CD14-positive monocyte (primary cell): ENCODE data around the gene KLHL8. TPM values are rescaled to one million over a fixed set of nuclear protein-coding genes. Genes with fewer than 3 reads are reported as not detected.

Experiments used
- DNase-seq, 3 donors: peaks; one replicate each; pipeline ENCODE4 v3.0.0-alpha.2; 2011 to 2022
- H2AFZ ChIP-seq: 2 replicates; pipeline ENCODE4 v1.6.0; 2012; ENCODE audit warnings: mild to moderate bottlenecking, low read depth, low read length, inconsistent platforms; ENCODE audit not compliant: insufficient read depth, poor library complexity, severe bottlenecking
- H3K27ac ChIP-seq, 2 donors: 1 replicate in 1 of 2; 2 replicates in 1 of 2; pipeline ENCODE4 v1.5.1; 2012 to 2013; ENCODE audit warnings: low read length in 2 of 2, control low read depth in 1 of 2, inconsistent platforms in 1 of 2, low read depth in 1 of 2, mild to moderate bottlenecking in 1 of 2
- H3K27me3 ChIP-seq, 2 donors: one replicate each; pipeline versions ENCODE4 v1.6.0 to v1.6.1; 2011 to 2013; ENCODE audit warnings: low read length in 2 of 2; ENCODE audit not compliant: control insufficient read depth in 2 of 2, insufficient read depth in 2 of 2
- H3K36me3 ChIP-seq, 2 donors: replicated peaks in 1 of 2; 1 replicate in 1 of 2; 2 replicates in 1 of 2; pipeline versions ENCODE4 v1.5.1 to v1.6.1; 2012 to 2013; ENCODE audit warnings: low read length in 2 of 2, control low read depth in 1 of 2, inconsistent platforms in 1 of 2, mild to moderate bottlenecking in 1 of 2; ENCODE audit not compliant: insufficient read depth in 2 of 2, control insufficient read depth in 1 of 2
- H3K4me1 ChIP-seq, 2 donors: 1 replicate in 1 of 2; 2 replicates in 1 of 2; pipeline versions ENCODE4 v1.5.1 to v1.6.1; 2012 to 2013; ENCODE audit warnings: low read length in 2 of 2, control low read depth in 1 of 2, inconsistent platforms in 1 of 2, mild to moderate bottlenecking in 1 of 2, moderate library complexity in 1 of 2; ENCODE audit not compliant: insufficient read depth in 2 of 2, control insufficient read depth in 1 of 2
- H3K4me2 ChIP-seq: replicated peaks from 2 replicates; pipeline ENCODE3; 2012; ENCODE audit warnings: low read length, moderate library complexity, mild to moderate bottlenecking; ENCODE audit not compliant: poor library complexity, severe bottlenecking; ENCODE audit errors: extremely low read depth
- H3K4me3 ChIP-seq, 3 experiments: fragments of 200-600 bp in 1 of 3; sonication (generic) in 1 of 3; replicated peaks in 1 of 3; 1 replicate in 2 of 3; 2 replicates in 1 of 3; pipeline ENCODE4 v1.5.1; 2011 to 2013; ENCODE audit warnings: low read length in 3 of 3, mild to moderate bottlenecking in 3 of 3, control low read depth in 2 of 3, low read depth in 2 of 3, inconsistent platforms in 1 of 3, moderate library complexity in 1 of 3
- H3K79me2 ChIP-seq: 2 replicates; pipeline ENCODE4 v1.6.0; 2012; ENCODE audit warnings: mild to moderate bottlenecking, control low read depth, inconsistent platforms, low read length, moderate library complexity; ENCODE audit not compliant: insufficient read depth
- H3K9ac ChIP-seq: 2 replicates; pipeline ENCODE4 v1.6.0; 2017; ENCODE audit warnings: low read length, mild to moderate bottlenecking; ENCODE audit not compliant: insufficient read depth, poor library complexity, severe bottlenecking
- H3K9me3 ChIP-seq, 2 donors: replicated peaks in 1 of 2; 1 replicate in 1 of 2; 2 replicates in 1 of 2; pipeline versions ENCODE4 v1.5.1 to v1.6.1; 2012 to 2013; ENCODE audit warnings: low read length in 2 of 2, control low read depth in 1 of 2; ENCODE audit not compliant: control insufficient read depth in 1 of 2, insufficient read depth in 1 of 2
- H4K20me1 ChIP-seq: 2 replicates; pipeline ENCODE4 v1.6.0; 2012; ENCODE audit warnings: mild to moderate bottlenecking, low read length, control low read depth, moderate library complexity; ENCODE audit not compliant: insufficient read depth
- H3K27ac Mint-ChIP-seq, 7 donors: one replicate each; pipeline ENCODE4 v1.8.0; 2020; ENCODE audit warnings: mild to moderate bottlenecking in 7 of 7, mixed read lengths in 7 of 7, moderate library complexity in 6 of 7, inconsistent platforms in 2 of 7
- H3K27me3 Mint-ChIP-seq, 3 donors: one replicate each; pipeline ENCODE4 v1.8.0; 2021 to 2022; ENCODE audit warnings: low read depth in 3 of 3, mild to moderate bottlenecking in 3 of 3, mixed read lengths in 3 of 3, moderate library complexity in 3 of 3, inconsistent platforms in 1 of 3
- H3K36me3 Mint-ChIP-seq, 2 donors: one replicate each; pipeline ENCODE4 v1.8.0; 2020; ENCODE audit warnings: mixed read lengths in 2 of 2, inconsistent platforms in 1 of 2, mild to moderate bottlenecking in 1 of 2
- H3K4me1 Mint-ChIP-seq: one replicate; pipeline ENCODE4 v1.8.0; 2020; ENCODE audit warnings: mild to moderate bottlenecking, mixed read lengths
- H3K4me3 Mint-ChIP-seq, 2 donors: one replicate each; pipeline ENCODE4 v1.8.0; 2020; ENCODE audit warnings: mild to moderate bottlenecking in 2 of 2, mixed read lengths in 2 of 2, moderate library complexity in 1 of 2
- H3K9me3 Mint-ChIP-seq, 7 donors: one replicate each; pipeline ENCODE4 v1.8.0; 2020 to 2022; ENCODE audit warnings: mixed read lengths in 7 of 7, mild to moderate bottlenecking in 6 of 7, moderate library complexity in 6 of 7, inconsistent platforms in 2 of 7
- WGBS: methylation state at CpG from one replicate; pipeline ENCODE4 v1.1.5; 2013; ENCODE audit warnings: missing lambda C conversion rate; ENCODE audit not compliant: insufficient coverage; 5-methylcytosine and 5-hydroxymethylcytosine counted together
- intact Hi-C, 2 donors: fragments of 100-400 bp; cut with micrococcal nuclease; formaldehyde crosslinking; loops; one replicate each; pipeline versions ENCODE4 v1.15.0 to v1.15.1; 2023
- polyA plus RNA-seq, 3 donors: library from polyadenylated mRNA; depleted of rRNA in 1 of 3; unstranded in 2 of 3; stranded (reverse) in 1 of 3; fragments of 300-500 nt in 2 of 3; fragments of >200 nt in 1 of 3; fragmentation: Illumina TruSeq in 2 of 3; gene quantifications; 1 replicate in 2 of 3; 2 replicates in 1 of 3; pipeline ENCODE4 v1.2.3, GENCODE V29; 2012 to 2021
- TF ChIP-seq, protein P1 (sequence below): fragments of 200-600 bp; IDR thresholded peaks from one replicate; pipeline ENCODE4 v1.8.0; 2022; ENCODE audit warnings: antibody characterized with exemption, mild to moderate bottlenecking

The KLHL8 gene
- polyA plus RNA-seq, 3 donors, result 7.5 to 28.6 (median 23.7) TPM

DNA sequence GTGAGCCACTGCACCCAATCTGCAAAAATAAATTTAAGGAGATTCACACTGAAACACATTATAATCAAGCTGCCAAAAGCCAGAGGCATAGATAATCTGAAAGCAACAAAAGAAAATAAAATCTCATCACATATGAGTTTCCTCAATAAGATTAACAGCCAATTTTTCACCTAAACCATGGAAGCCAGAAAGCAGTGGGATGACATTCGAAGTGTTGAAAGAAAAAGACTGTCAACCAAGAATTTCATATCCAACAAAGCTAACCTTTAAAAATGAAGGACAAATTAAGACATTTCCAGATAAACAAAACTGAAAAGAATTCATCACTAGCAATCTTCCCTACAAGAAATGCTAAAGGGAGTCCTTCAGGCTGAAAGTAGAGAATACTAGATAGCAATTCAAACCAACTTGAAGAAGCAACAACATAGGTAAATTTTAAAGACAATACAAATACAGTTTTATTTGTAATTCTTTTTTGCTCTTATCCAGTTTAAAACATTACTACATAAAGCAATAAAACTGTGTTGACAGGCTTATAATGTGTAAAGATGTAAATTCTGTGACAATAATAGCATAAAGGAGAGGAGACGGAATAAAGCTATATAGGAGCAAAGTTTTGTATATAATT, 23.1 kb upstream of the KLHL8 start:
- Histone ChIP-seq H3K4me3 (no peak overlapping the region), H3K27me3 (no peaks in the 10 kb centered on the region), H3K4me2 (no peak overlapping the region), H3K79me2 (no peaks in the 10 kb centered on the region), H4K20me1 (no peaks in the 10 kb centered on the region), H3K9me3 (peaks cover 22 to 28% of the 10 kb centered on the region in 2 donors), H3K27ac (no peak overlapping the region), H2AFZ (no peak overlapping the region), H3K9ac (no peak overlapping the region), H3K36me3 (no peaks in the 10 kb centered on the region), H3K4me1 (no peaks in the 10 kb centered on the region)
- Mint-ChIP-seq H3K4me1 (peaks cover 4% of the 10 kb centered on the region), H3K27ac (no peak overlapping the region), H3K27me3 (peaks cover 0 to 3% (median 0%) of the 10 kb centered on the region in 3 donors), H3K4me3 (no peak overlapping the region), H3K36me3 (no peaks in the 10 kb centered on the region), H3K9me3 (peaks cover 25 to 47% (median 37%) of the 10 kb centered on the region in 7 donors)
- intact Hi-C loops, result no loop called here
- WGBS, result 100% methylated on average over 1 of the region's 2 CpGs
- TF ChIP-seq, protein P1, sequence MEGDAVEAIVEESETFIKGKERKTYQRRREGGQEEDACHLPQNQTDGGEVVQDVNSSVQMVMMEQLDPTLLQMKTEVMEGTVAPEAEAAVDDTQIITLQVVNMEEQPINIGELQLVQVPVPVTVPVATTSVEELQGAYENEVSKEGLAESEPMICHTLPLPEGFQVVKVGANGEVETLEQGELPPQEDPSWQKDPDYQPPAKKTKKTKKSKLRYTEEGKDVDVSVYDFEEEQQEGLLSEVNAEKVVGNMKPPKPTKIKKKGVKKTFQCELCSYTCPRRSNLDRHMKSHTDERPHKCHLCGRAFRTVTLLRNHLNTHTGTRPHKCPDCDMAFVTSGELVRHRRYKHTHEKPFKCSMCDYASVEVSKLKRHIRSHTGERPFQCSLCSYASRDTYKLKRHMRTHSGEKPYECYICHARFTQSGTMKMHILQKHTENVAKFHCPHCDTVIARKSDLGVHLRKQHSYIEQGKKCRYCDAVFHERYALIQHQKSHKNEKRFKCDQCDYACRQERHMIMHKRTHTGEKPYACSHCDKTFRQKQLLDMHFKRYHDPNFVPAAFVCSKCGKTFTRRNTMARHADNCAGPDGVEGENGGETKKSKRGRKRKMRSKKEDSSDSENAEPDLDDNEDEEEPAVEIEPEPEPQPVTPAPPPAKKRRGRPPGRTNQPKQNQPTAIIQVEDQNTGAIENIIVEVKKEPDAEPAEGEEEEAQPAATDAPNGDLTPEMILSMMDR, result no peak
- no peak for DNase-seq

DNA sequence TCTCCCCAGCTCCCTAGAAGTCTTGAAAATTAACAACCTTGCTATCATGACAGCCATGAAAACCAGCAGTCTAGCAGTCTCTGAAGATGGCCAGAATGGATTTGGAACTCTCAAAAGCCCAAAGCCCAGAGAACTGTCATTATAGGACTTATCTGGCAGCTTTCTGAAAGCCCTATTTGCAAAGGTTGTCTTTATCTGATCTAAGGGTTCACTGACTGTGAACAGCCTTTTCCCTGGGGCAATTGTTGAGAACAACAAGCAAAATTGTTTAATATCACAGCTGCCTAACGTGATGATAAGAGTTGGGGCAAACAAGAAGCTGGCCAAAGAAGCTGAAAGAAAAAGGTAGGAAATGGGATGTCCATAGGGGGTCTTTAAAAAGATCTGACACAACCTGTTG, 20.9 kb upstream of the KLHL8 start:
- Histone ChIP-seq H3K4me2 (no peak overlapping the region), H3K27ac (no peak overlapping the region), H3K36me3 (no peaks in the 10 kb centered on the region), H3K79me2 (no peaks in the 10 kb centered on the region), H2AFZ (no peak overlapping the region), H3K27me3 (no peaks in the 10 kb centered on the region), H3K4me3 (no peak overlapping the region), H3K9me3 (peaks cover 14 to 22% of the 10 kb centered on the region in 2 donors), H3K9ac (no peak overlapping the region), H4K20me1 (no peaks in the 10 kb centered on the region), H3K4me1 (no peaks in the 10 kb centered on the region)
- Mint-ChIP-seq H3K36me3 (no peaks in the 10 kb centered on the region), H3K27me3 (no peaks in the 10 kb centered on the region), H3K9me3 (peaks cover 21 to 37% (median 26%) of the 10 kb centered on the region in 7 donors), H3K4me1 (peaks cover 4% of the 10 kb centered on the region), H3K27ac (no peak overlapping the region), H3K4me3 (no peak overlapping the region)
- DNase-seq, result no peak
- no CpG with 5 or more reads among the region's 1 CpG for WGBS
- TF ChIP-seq, protein P1, result no peak
- intact Hi-C loops, result no loop called here
